A673 (cell line): ENCODE results near the gene ALG1. TPM values are rescaled to one million over a fixed set of nuclear protein-coding genes. Genes with fewer than 3 reads are reported as not detected.
"Not testable (repeated sequence)": the region's sequence is repeated elsewhere in the genome, so short reads cannot be mapped to it uniquely, and the experiment has no call there.

ENCODE experiments used
- BruUV-seq: library from RNA; stranded (reverse); fragments of 400-500 nt; replicated peaks from 2 replicates; lab custom pipeline; 2021; lab: Mats Ljungman, UMichigan
- CTCF ChIA-PET: fragments of 300-600 bp; sonication (Branson Sonifier 250); formaldehyde crosslinking; loops from one replicate; lab custom pipeline; 2022; ENCODE audit warnings: antibody characterized with exemption; lab: Charles Lee
- POLR2A ChIA-PET: fragments of 300-600 bp; sonication (Branson Sonifier 250); formaldehyde crosslinking; loops from one replicate; lab custom pipeline; 2022; ENCODE audit warnings: antibody characterized with exemption; ENCODE audit not compliant: low non-redundant PET; lab: Charles Lee
- DNase-seq: peaks from one replicate; pipeline ENCODE4 v3.0.0-alpha.2; 2015; ENCODE audit warnings: low spot score
- H3K27ac ChIP-seq: fragments of 200-600 bp; sonication (generic); 2 replicates; pipeline ENCODE4 v1.5.1; 2016; ENCODE audit warnings: mixed run types, low read depth, mild to moderate bottlenecking, mixed read lengths, antibody characterized with exemption, low read length; ENCODE audit not compliant: poor library complexity, severe bottlenecking
- H3K27me3 ChIP-seq: fragments of 200-600 bp; sonication (generic); replicated peaks from 2 replicates; pipeline ENCODE4 v1.6.1; 2017; ENCODE audit warnings: mixed run types, low read depth, mild to moderate bottlenecking, mixed read lengths, antibody characterized with exemption, low read length; ENCODE audit not compliant: insufficient read depth, poor library complexity
- H3K36me3 ChIP-seq: fragments of 200-600 bp; sonication (generic); 2 replicates; pipeline ENCODE4 v1.6.1; 2016; ENCODE audit warnings: mixed run types, mild to moderate bottlenecking, mixed read lengths, antibody characterized with exemption, low read length; ENCODE audit not compliant: insufficient read depth, poor library complexity, severe bottlenecking
- H3K4me1 ChIP-seq: fragments of 200-600 bp; sonication (generic); 2 replicates; pipeline ENCODE4 v1.6.1; 2017; ENCODE audit warnings: mixed run types, mild to moderate bottlenecking, mixed read lengths, antibody characterized with exemption, low read length; ENCODE audit not compliant: insufficient read depth, poor library complexity, severe bottlenecking
- H3K4me3 ChIP-seq: fragments of 200-600 bp; sonication (generic); 2 replicates; pipeline ENCODE4 v1.5.1; 2016; ENCODE audit warnings: low read depth, mixed run types, mild to moderate bottlenecking, mixed read lengths, low read length; ENCODE audit not compliant: poor library complexity, severe bottlenecking
- H3K9me3 ChIP-seq: fragments of 200-600 bp; sonication (generic); 2 replicates; pipeline ENCODE4 v1.6.1; 2016; ENCODE audit warnings: mixed run types, low read depth, mild to moderate bottlenecking, mixed read lengths, antibody characterized with exemption, low read length; ENCODE audit not compliant: poor library complexity, severe bottlenecking
- CTCF ChIP-seq: fragments of 300-800, 200-600 bp; sonication (generic); conservative IDR thresholded peaks from 2 replicates; pipeline ENCODE4 v1.5.1; 2017; ENCODE audit warnings: low read depth, mild to moderate bottlenecking, antibody characterized with exemption, low read length, moderate library complexity, mixed read lengths
- intact Hi-C: fragments of 100-400 bp; cut with micrococcal nuclease; formaldehyde crosslinking; loops from one replicate; pipeline ENCODE4 v1.10.0; 2022; ENCODE audit not compliant: unreplicated experiment
- total RNA-seq: library from RNA; stranded (reverse); gene quantifications from 2 replicates; pipeline ENCODE4 v1.2.3, GENCODE V29; 2021

ALG1 gene
- total RNA-seq, 1 experiment from 2014 or later, result 29.8 TPM

DNA sequence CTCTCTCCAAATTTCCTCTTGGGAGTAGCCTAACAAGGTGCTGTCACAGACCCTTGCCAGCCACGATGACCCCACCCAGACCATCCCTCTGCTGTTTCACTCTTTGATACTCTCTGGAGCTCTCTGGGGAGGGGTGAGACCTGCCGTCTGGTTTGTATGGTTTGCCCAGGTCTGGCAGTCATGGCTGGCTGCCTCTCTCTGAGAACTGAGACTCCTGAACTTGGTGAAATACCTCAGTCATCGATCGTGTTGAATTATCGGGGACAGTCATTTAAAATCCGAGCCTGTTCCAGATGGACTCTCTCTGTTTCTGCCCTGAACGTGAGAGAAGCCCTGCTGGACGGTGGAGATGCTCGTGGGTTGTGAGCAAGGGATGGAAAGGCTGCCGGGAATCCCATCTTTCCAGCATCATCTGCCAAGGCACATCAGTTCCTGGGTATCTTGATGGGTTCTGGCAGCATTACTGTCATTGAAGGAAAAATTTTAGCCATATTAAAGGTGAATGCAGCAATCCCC, 45.2 kb downstream of the ALG1 start:
- intact Hi-C loops, POLR2A ChIA-PET, H3K4me3 ChIP-seq, H3K27ac ChIP-seq, H3K36me3 ChIP-seq, DNase-seq, CTCF ChIA-PET, H3K9me3 ChIP-seq, H3K4me1 ChIP-seq, H3K27me3 ChIP-seq, BruUV-seq: not testable (repeated sequence)

GRCh38 chr16:5117300-5118087, 45.9 kb downstream of the ALG1 start:
- H3K4me1 ChIP-seq, H3K27me3 ChIP-seq, BruUV-seq, H3K4me3 ChIP-seq, H3K9me3 ChIP-seq, H3K27ac ChIP-seq, H3K36me3 ChIP-seq, intact Hi-C loops, POLR2A ChIA-PET, CTCF ChIA-PET: not testable (repeated sequence)
- peak; percentile 77 for DNase-seq

DNA sequence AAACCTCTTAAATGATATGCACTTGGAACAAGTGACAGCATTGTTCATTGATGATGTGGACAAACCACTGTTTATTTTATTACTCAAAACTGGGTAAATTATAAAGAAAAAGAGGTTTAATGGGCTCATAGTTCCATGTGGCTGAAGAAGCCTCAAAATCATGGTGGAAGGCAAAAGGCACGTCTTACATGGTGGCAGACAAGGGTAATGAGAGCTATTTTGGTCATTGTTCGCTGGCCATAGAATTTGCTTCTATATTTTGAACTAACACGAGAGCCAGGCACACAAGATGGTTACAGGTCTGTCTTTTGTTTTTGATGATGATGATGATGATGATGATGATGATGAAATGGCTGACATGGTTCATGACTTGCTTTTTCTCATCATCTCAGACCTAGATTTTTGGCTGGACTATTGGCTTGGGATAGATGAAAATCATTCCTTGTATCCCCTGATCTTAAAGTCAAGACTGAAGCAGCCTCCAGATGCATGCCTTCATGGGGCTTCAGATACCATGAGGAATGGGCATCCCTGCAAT, 59.9 kb downstream of the ALG1 start:
- H3K36me3 ChIP-seq, BruUV-seq, DNase-seq, H3K4me3 ChIP-seq, POLR2A ChIA-PET, H3K9me3 ChIP-seq, H3K27me3 ChIP-seq, H3K4me1 ChIP-seq, intact Hi-C loops, H3K27ac ChIP-seq, CTCF ChIA-PET: not testable (repeated sequence)

GRCh38 chr16:5132915-5133600, 61.4 kb downstream of the ALG1 start:
- POLR2A ChIA-PET, DNase-seq, BruUV-seq: not testable (repeated sequence)

DNA sequence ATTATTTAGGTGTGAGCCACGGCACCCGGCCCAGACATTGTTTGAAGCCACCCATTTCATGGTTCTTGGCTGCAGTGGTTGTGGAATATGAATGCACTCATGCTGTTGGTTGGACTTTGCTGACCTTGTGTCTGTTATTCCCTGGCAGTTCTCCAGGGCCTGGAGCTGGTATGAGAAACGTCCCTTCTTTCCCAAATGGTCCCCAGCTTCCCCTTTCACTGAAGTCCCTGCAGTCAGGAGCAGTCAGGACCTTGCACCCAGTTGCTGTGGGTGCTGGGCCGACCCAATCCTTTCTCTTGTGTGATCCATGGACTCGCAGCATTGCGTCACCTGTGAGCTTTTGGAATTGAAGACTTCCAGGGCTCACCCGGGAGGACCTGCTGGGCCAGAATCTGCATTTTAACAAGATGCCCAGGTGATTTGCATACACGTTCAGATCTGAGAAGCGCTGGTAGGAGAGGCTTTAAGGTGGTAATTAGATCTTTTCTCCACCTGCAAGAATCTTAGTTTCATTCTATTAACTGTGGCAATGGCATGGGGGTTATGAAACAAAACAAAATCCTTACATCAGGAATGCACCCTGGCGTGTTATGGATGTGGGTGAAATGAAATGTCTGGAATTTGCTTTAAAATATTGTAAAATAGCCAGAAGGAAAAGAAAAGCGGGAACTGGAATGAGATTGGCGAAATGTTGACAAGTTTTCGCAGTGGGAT, 63.3 kb downstream of the ALG1 start:
- not testable (repeated sequence) for H3K27ac ChIP-seq

More at GRCh38 chr16:5132915-5133600, 61.4 kb downstream of the ALG1 start:
- TF ChIP-seq CTCF, result peak; percentile 35; the same call in 1 of the 2 replicates
- H3K27me3 ChIP-seq, H3K9me3 ChIP-seq, intact Hi-C loops, H3K36me3 ChIP-seq, H3K27ac ChIP-seq, H3K4me1 ChIP-seq, H3K4me3 ChIP-seq: not testable (repeated sequence)
- CTCF ChIA-PET, result interaction anchor here (0.6 kb wide), 1 partner anchor 84 kb away, joined by 3 read pairs; no protein-coding TSS in a partner anchor

More for the DNA sequence above, 63.3 kb downstream of the ALG1 start:
- POLR2A ChIA-PET, H3K27me3 ChIP-seq, DNase-seq, H3K4me3 ChIP-seq, CTCF ChIA-PET, H3K4me1 ChIP-seq, BruUV-seq, H3K36me3 ChIP-seq, H3K9me3 ChIP-seq, intact Hi-C loops: not testable (repeated sequence)
